ENCODE results near the gene IGFBP7.

The IGFBP7 gene

GRCh38 chr4:57148831-57149505 lies 38.8 kb upstream of the IGFBP7 start:
- no peak for TF ChIP-seq POLR2A (IDR thresholded peaks at IDR 0.05; ENCODE audit: extremely low read depth, insufficient read length)
- no peak for TF ChIP-seq CTCF (IDR thresholded peaks at IDR 0.05; ENCODE audit: low read depth, low read length)
- TF ChIP-seq MYC (IDR thresholded peaks at IDR 0.05; ENCODE audit: low read depth, low read length): no peak
- no peak for TF ChIP-seq MAX (IDR thresholded peaks at IDR 0.05; ENCODE audit: low read depth, low read length)
- no peak for DNase-seq (ENCODE audit: low read depth)
- no peak overlapping the region for H3K4me3 ChIP-seq (ENCODE audit: low read depth, low read length)

GRCh38 chr4:57148177-57148576 lies 38.0 kb upstream of the IGFBP7 start:
- DNase-seq (ENCODE audit: low read depth): no peak
- TF ChIP-seq POLR2A (IDR thresholded peaks at IDR 0.05; ENCODE audit: extremely low read depth, insufficient read length): no peak
- no peak for TF ChIP-seq MYC (IDR thresholded peaks at IDR 0.05; ENCODE audit: low read depth, low read length)
- no peak for TF ChIP-seq MAX (IDR thresholded peaks at IDR 0.05; ENCODE audit: low read depth, low read length)
- no peak for TF ChIP-seq CTCF (IDR thresholded peaks at IDR 0.05; ENCODE audit: low read depth, low read length)

GRCh38 chr4:57147335-57148060 lies 37.3 kb upstream of the IGFBP7 start:
- no peak for DNase-seq (ENCODE audit: low read depth)
- TF ChIP-seq CTCF (IDR thresholded peaks at IDR 0.05; ENCODE audit: low read depth, low read length) (no peak), POLR2A (IDR thresholded peaks at IDR 0.05; ENCODE audit: extremely low read depth, insufficient read length) (no peak), MAX (IDR thresholded peaks at IDR 0.05; ENCODE audit: low read depth, low read length) (no peak), MYC (IDR thresholded peaks at IDR 0.05; ENCODE audit: low read depth, low read length) (no peak)
- no peak overlapping the region for H3K4me3 ChIP-seq (ENCODE audit: low read depth, low read length)

More at GRCh38 chr4:57148177-57148576, 38.0 kb upstream of the IGFBP7 start:
- no peak overlapping the region for H3K4me3 ChIP-seq (ENCODE audit: low read depth, low read length)

- no peak overlapping the region for H3K4me3 ChIP-seq (ENCODE audit: low read depth, low read length)
- no peak for DNase-seq (ENCODE audit: low read depth)
- no peak for TF ChIP-seq POLR2A (IDR thresholded peaks at IDR 0.05; ENCODE audit: extremely low read depth, insufficient read length)
- TF ChIP-seq CTCF (IDR thresholded peaks at IDR 0.05; ENCODE audit: low read depth, low read length): no peak
- no peak for TF ChIP-seq MYC (IDR thresholded peaks at IDR 0.05; ENCODE audit: low read depth, low read length)
- no peak for TF ChIP-seq MAX (IDR thresholded peaks at IDR 0.05; ENCODE audit: low read depth, low read length)
These were observed 36.3 kb upstream of the IGFBP7 start for GRCh38 chr4:57146444-57146843.

- no peak for DNase-seq (ENCODE audit: low read depth)
- no peak overlapping the region for H3K4me3 ChIP-seq (ENCODE audit: low read depth, low read length)
- no peak for TF ChIP-seq MYC (IDR thresholded peaks at IDR 0.05; ENCODE audit: low read depth, low read length)
- TF ChIP-seq CTCF (IDR thresholded peaks at IDR 0.05; ENCODE audit: low read depth, low read length): no peak
These were observed 34.3 kb upstream of the IGFBP7 start for GRCh38 chr4:57144466-57144865.
